DND-41 (cell line): ENCODE results near the gene MAGI1.

Experiments used
- ATAC-seq: fragments of 200-7000 bp; cut with Tn5 transposase; 3 replicates; pipeline ENCODE4 v1.9.1; 2021; ENCODE audit warnings: low read depth; ENCODE audit not compliant: insufficient read depth
- DNase-seq: peaks from one replicate; pipeline ENCODE4 v3.0.0-alpha.2; 2020
- H2AFZ ChIP-seq: 2 replicates; pipeline ENCODE4 v1.6.0; 2012; ENCODE audit warnings: low read depth, low read length
- H3K27ac ChIP-seq: 2 replicates; pipeline ENCODE4 v1.5.1; 2012; ENCODE audit warnings: low read length, inconsistent platforms
- H3K27me3 ChIP-seq: fragments of 200-600 bp; sonication (generic); 2 replicates; pipeline ENCODE4 v1.6.0; 2012; ENCODE audit warnings: low read length, mild to moderate bottlenecking, inconsistent platforms; ENCODE audit not compliant: insufficient read depth, poor library complexity
- H3K36me3 ChIP-seq: 2 replicates; pipeline ENCODE4 v1.5.1; 2012; ENCODE audit warnings: low read length, inconsistent platforms; ENCODE audit not compliant: insufficient read depth
- H3K4me1 ChIP-seq: 2 replicates; pipeline ENCODE4 v1.5.1; 2012; ENCODE audit warnings: mild to moderate bottlenecking, low read length; ENCODE audit not compliant: insufficient read depth
- H3K4me2 ChIP-seq: 2 replicates; pipeline ENCODE4 v1.6.0; 2012; ENCODE audit warnings: mild to moderate bottlenecking, moderate library complexity, low read length, inconsistent platforms; ENCODE audit not compliant: insufficient read depth
- H3K4me3 ChIP-seq, 2 experiments: fragments of 200-600 bp in 1 of 2; shearing (Covaris generic) in 1 of 2; 2 replicates each; pipeline ENCODE4 v1.5.1; 2012 to 2016; ENCODE audit warnings: inconsistent platforms in 2 of 2, low read length in 2 of 2, mild to moderate bottlenecking in 2 of 2, low read depth in 1 of 2, moderate library complexity in 1 of 2
- H3K79me2 ChIP-seq: 2 replicates; pipeline ENCODE4 v1.6.0; 2012; ENCODE audit warnings: low read length, inconsistent platforms; ENCODE audit not compliant: insufficient read depth
- H3K9ac ChIP-seq: 2 replicates; pipeline ENCODE4 v1.6.0; 2012; ENCODE audit warnings: low read depth, mild to moderate bottlenecking, inconsistent platforms, low read length, moderate library complexity
- H3K9me3 ChIP-seq: 2 replicates; pipeline ENCODE4 v1.5.1; 2012; ENCODE audit warnings: low read length, moderate library complexity, mild to moderate bottlenecking, inconsistent platforms; ENCODE audit not compliant: insufficient read depth, severe bottlenecking
- H4K20me1 ChIP-seq: 2 replicates; pipeline ENCODE4 v1.6.0; 2012; ENCODE audit warnings: low read length; ENCODE audit not compliant: insufficient read depth
- EZH2 ChIP-seq: IDR thresholded peaks from 3 replicates; pipeline ENCODE4 v1.6.1; 2012; ENCODE audit warnings: borderline replicate concordance, low read depth, mild to moderate bottlenecking, moderate library complexity, low read length, inconsistent platforms; ENCODE audit not compliant: severe bottlenecking
- TF ChIP-seq, protein P1 (sequence below): IDR thresholded peaks from 2 replicates; pipeline ENCODE4 v1.5.1; 2012; ENCODE audit warnings: borderline replicate concordance, low read length, moderate library complexity, mild to moderate bottlenecking; ENCODE audit not compliant: poor library complexity, severe bottlenecking; ENCODE audit errors: extremely low read depth

Gene MAGI1

DNA sequence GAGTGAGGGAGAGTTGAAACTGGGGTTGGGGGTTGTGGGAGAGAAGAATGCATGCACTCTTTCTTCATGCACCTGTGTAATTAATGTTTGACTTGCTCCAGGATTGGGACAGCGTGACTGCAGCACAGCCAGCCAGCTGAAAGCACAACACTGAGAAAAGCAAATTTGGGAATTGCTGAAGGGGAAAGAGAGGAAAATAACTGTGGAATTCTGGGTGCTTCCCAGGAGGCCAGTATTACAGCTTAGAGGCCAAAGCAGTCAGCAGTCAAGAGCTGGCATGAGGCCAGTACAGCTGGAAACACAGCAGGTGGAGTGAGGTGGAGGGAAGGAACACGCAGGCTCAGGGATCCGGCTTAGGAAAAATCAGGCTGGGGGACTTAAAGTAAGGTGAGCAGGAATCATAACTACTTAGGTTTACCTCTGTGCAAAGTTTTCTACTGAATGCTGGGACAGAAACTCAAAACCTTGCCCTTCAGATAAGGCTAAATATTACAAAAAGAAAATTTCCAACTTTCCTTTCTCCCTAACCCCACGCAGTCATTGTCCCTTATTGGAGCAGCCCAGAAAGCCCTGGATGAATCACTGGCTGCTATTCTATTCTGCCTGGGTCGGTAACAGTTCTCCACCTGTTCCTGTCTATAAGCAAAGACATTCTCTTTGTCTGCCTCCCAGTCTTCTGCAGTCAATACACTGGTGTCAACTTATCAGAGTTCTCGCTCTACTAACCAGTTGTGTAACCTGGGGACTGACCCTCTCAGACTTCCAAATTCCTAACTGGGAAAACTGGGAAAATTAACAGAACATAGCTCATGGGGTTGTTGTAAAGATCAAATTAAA lies 167.2 kb downstream of the MAGI1 start:
- Histone ChIP-seq H3K4me1 (no peaks in the 10 kb centered on the region), H3K4me2 (no peak overlapping the region), H4K20me1 (no peaks in the 10 kb centered on the region), H3K27me3 (no peaks in the 10 kb centered on the region), H3K27ac (no peak overlapping the region), H3K9ac (no peak overlapping the region), H3K4me3 (no peak overlapping the region), H3K79me2 (no peaks in the 10 kb centered on the region), H3K36me3 (no peaks in the 10 kb centered on the region), H3K9me3 (no peaks in the 10 kb centered on the region), H2AFZ (no peak overlapping the region)
- no peak for ATAC-seq
- TF ChIP-seq, protein P1, sequence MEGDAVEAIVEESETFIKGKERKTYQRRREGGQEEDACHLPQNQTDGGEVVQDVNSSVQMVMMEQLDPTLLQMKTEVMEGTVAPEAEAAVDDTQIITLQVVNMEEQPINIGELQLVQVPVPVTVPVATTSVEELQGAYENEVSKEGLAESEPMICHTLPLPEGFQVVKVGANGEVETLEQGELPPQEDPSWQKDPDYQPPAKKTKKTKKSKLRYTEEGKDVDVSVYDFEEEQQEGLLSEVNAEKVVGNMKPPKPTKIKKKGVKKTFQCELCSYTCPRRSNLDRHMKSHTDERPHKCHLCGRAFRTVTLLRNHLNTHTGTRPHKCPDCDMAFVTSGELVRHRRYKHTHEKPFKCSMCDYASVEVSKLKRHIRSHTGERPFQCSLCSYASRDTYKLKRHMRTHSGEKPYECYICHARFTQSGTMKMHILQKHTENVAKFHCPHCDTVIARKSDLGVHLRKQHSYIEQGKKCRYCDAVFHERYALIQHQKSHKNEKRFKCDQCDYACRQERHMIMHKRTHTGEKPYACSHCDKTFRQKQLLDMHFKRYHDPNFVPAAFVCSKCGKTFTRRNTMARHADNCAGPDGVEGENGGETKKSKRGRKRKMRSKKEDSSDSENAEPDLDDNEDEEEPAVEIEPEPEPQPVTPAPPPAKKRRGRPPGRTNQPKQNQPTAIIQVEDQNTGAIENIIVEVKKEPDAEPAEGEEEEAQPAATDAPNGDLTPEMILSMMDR = no peak
- TF ChIP-seq EZH2 = no peak
- no peak for DNase-seq

DNA sequence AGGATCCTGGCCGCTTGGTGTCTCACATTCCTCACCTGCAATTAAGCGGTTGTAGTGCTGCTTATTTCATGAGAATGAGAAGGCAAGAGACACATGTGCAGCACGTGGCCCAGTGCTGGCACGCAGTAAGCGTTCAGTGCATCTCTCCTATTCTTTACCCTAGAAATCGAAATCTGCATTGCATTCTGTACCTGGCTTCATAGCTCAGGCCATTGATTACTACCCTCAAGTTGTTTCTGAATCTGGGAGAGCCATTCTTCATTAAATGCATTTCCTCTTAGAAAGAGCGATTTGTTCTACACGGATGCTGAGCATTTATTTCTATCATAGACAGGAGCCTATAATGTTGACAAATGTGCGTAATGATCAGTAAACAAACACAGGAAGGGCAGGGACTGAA lies 168.9 kb downstream of the MAGI1 start:
- H3K79me2 ChIP-seq = no peaks in the 10 kb centered on the region
- H3K36me3 ChIP-seq = no peaks in the 10 kb centered on the region
- no peak for DNase-seq
- H3K4me3 ChIP-seq = no peak overlapping the region
- no peaks in the 10 kb centered on the region for H3K9me3 ChIP-seq
- ATAC-seq = no peak
- H3K4me2 ChIP-seq = no peak overlapping the region
- no peaks in the 10 kb centered on the region for H3K27me3 ChIP-seq
- no peak overlapping the region for H3K27ac ChIP-seq
- no peaks in the 10 kb centered on the region for H4K20me1 ChIP-seq
- no peak overlapping the region for H2AFZ ChIP-seq
- H3K4me1 ChIP-seq = no peaks in the 10 kb centered on the region
- no peak overlapping the region for H3K9ac ChIP-seq
- TF ChIP-seq EZH2 = no peak
- TF ChIP-seq, protein P1 = no peak

DNA sequence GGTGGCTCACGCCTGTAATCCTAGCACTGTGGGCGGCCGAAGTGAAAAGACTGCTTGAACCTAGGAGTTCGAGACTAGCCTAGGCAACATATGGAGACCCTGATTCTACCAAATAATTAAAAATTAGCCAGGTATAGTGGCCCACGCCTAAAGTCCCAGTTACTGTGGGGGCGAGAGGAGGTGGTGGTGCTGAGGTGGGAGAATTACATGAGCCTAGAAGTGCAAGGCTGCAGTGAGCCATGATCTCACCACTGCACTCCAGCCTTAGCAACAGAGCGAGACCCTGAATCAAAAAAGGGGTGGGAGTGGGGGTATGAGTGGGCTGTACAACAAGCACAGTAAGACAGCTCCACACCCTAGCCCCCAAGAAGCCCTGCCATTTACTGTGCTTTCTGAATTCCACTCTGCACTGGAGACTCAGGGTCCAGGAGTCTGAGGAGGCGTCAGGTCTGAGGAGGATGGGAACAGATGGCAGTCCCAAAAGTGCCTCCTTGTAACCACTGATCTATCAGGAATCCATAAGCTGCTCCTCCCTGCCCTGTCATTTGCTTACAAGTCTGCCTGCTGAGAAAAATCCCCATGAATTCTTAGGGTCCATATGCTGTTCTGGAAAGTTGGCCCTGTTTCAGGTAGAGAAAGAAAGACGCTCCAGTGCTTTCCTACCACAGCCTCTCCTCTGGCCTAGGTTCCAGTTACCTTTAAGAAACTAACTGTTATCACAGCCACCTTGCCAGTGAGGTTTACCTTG lies 171.1 kb downstream of the MAGI1 start:
- DNase-seq (no peak), ATAC-seq (no peak)
- no peaks in the 10 kb centered on the region for H3K79me2 ChIP-seq
- H3K4me2 ChIP-seq = no peak overlapping the region
- no peaks in the 10 kb centered on the region for H3K4me1 ChIP-seq
- no peak overlapping the region for H2AFZ ChIP-seq
- H3K27me3 ChIP-seq = no peaks in the 10 kb centered on the region
- H3K4me3 ChIP-seq = no peak overlapping the region
- H4K20me1 ChIP-seq = no peaks in the 10 kb centered on the region
- H3K9ac ChIP-seq = no peak overlapping the region
- TF ChIP-seq EZH2 = no peak
- TF ChIP-seq, protein P1 = no peak
- no peak overlapping the region for H3K27ac ChIP-seq
- H3K9me3 ChIP-seq = no peaks in the 10 kb centered on the region
- no peaks in the 10 kb centered on the region for H3K36me3 ChIP-seq
